Esophagus muscularis mucosa (tissue), 4 donors: Measurements from ENCODE around the gene SFN. TPM values are rescaled to one million over a fixed set of nuclear protein-coding genes. Genes with fewer than 3 reads are reported as not detected.

Experiments
- DNase-seq: peaks from one replicate; pipeline ENCODE4 v3.0.0-alpha.2; 2017; ENCODE audit errors: extremely low spot score
- H3K27ac ChIP-seq, 4 donors: fragments of 200-600 bp; sonication (generic); replicated peaks in 1 of 4; 1 replicate in 3 of 4; 2 replicates in 1 of 4; pipeline ENCODE4 v1.5.1; 2016 to 2019; ENCODE audit warnings: mild to moderate bottlenecking in 1 of 4
- H3K27me3 ChIP-seq, 4 donors: fragments of 200-600 bp; sonication (generic); one replicate each; pipeline versions ENCODE4 v1.5.1 to v1.6.0; 2016 to 2019
- H3K36me3 ChIP-seq, 4 donors: fragments of 200-600 bp; sonication (generic); one replicate each; pipeline ENCODE4 v1.5.1; 2016 to 2019
- H3K4me1 ChIP-seq, 4 donors: fragments of 200-600 bp; sonication (generic); one replicate each; pipeline ENCODE4 v1.5.1; 2016 to 2019
- H3K4me3 ChIP-seq, 4 donors: fragments of 200-600 bp; sonication (generic); 1 replicate in 2 of 4; 2 replicates in 2 of 4; pipeline ENCODE4 v1.5.1; 2016 to 2019; ENCODE audit warnings: mild to moderate bottlenecking in 4 of 4, moderate library complexity in 1 of 4
- H3K9me3 ChIP-seq, 4 donors: fragments of 200-600 bp; sonication (generic); 1 replicate in 3 of 4; 2 replicates in 1 of 4; pipeline ENCODE4 v1.5.1; 2016 to 2019
- CTCF ChIP-seq, 3 experiments: fragments of 200-600 bp in 2 of 3; fragments of 450-650 bp in 1 of 3; sonication (generic) in 2 of 3; IDR thresholded peaks; one replicate each; pipeline ENCODE4 v1.5.1; 2017 to 2019; ENCODE audit warnings: antibody characterized with exemption in 3 of 3, mild to moderate bottlenecking in 2 of 3, moderate library complexity in 1 of 3
- EP300 ChIP-seq: sonication (generic); formaldehyde crosslinking; IDR thresholded peaks from one replicate; pipeline ENCODE4 v1.6.1; 2017; ENCODE audit warnings: antibody characterized with exemption
- POLR2A ChIP-seq: fragments of 450-650 bp; IDR thresholded peaks from one replicate; pipeline ENCODE4 v1.6.1; 2017; ENCODE audit warnings: antibody characterized with exemption, moderate library complexity, mild to moderate bottlenecking, low read depth
- POLR2AphosphoS5 ChIP-seq, 2 donors: sonication (generic); formaldehyde crosslinking; IDR thresholded peaks; one replicate each; pipeline ENCODE4 v1.6.1; 2017; ENCODE audit warnings: antibody characterized with exemption in 2 of 2
- WGBS: methylation state at CpG from one replicate; pipeline ENCODE4 v1.1.5; 2018; 5-methylcytosine and 5-hydroxymethylcytosine counted together
- intact Hi-C: fragments of 100-400 bp; cut with DNase I; formaldehyde crosslinking; loops from one replicate; pipeline ENCODE4 v1.15.1; 2023
- total RNA-seq, 4 donors: library from RNA; depleted of rRNA; stranded (reverse); fragments of >200 nt; gene quantifications; one replicate each; pipeline versions ENCODE4 v1.1.0 to v1.2.1, GENCODE V29; 2016

Gene SFN
- total RNA-seq, 4 donors from 2014 or later: 0.33 to 1.7 TPM; not detected in 2

- no peak for TF ChIP-seq CTCF (IDR thresholded peaks at IDR 0.05)
- TF ChIP-seq EP300: no peak
- no peak for TF ChIP-seq POLR2A
- TF ChIP-seq POLR2AphosphoS5 (IDR thresholded peaks at IDR 0.05): no peak
- intact Hi-C loops: no loop called here
- Histone ChIP-seq H3K9me3 (no peaks in the 10 kb centered on the region), H3K4me1 (peaks cover 13 to 29% (median 23%) of the 10 kb centered on the region in 4 donors), H3K27me3 (no peaks in the 10 kb centered on the region), H3K36me3 (peaks cover 33 to 67% (median 61%) of the 10 kb centered on the region in 4 donors), H3K27ac (no peak overlapping the region), H3K4me3 (no peak overlapping the region)
- no peak for DNase-seq
- 94% methylated on average over 9 of the region's 9 CpGs for WGBS
Measured at GRCh38 chr1:26897351-26897750, 34.4 kb downstream of the SFN start.

GRCh38 chr1:26900001-26900814 is 37.3 kb downstream of the SFN start, which contains the start of gene GPATCH3:
Gene GPATCH3 (minus strand): TSS chr1:26900467. CDS start chr1:26900442, 25 bp downstream.
- H3K4me3 ChIP-seq: peak within 1 kb of the TSS; percentile 75 to 87 (median 76)
- H3K9me3 ChIP-seq: no peaks in the 10 kb centered on the region
- peak; percentile 98 for DNase-seq
- under 1% methylated on average over 39 of the region's 50 CpGs for WGBS
- TF ChIP-seq CTCF (IDR thresholded peaks at IDR 0.05): no peak
- peak; percentile 81 to 89 for TF ChIP-seq POLR2AphosphoS5 (IDR thresholded peaks at IDR 0.05)
- TF ChIP-seq EP300: no peak
- no peaks in the 10 kb centered on the region for H3K27me3 ChIP-seq
- peaks cover 15 to 38% (median 32%) of the 10 kb centered on the region in 4 donors for H3K36me3 ChIP-seq
- intact Hi-C loops: no loop called here
- peak within 1 kb of the TSS; percentile 76 to 81 (median 78) for H3K27ac ChIP-seq
- H3K4me1 ChIP-seq: peaks cover 13 to 29% (median 23%) of the 10 kb centered on the region in 4 donors

GRCh38 chr1:26900815-26901511 is 38.0 kb downstream of the SFN start:
- peak overlapping the region; percentile 76 to 81 (median 78) for H3K27ac ChIP-seq
- no peaks in the 10 kb centered on the region for H3K9me3 ChIP-seq
- peaks cover 13 to 29% (median 23%) of the 10 kb centered on the region in 4 donors for H3K4me1 ChIP-seq
- H3K27me3 ChIP-seq: no peaks in the 10 kb centered on the region
- peaks cover 11 to 31% (median 25%) of the 10 kb centered on the region in 4 donors for H3K36me3 ChIP-seq
- no peak for DNase-seq
- H3K4me3 ChIP-seq: peak overlapping the region; percentile 75 to 87 (median 76)
- 72% methylated on average over 18 of the region's 18 CpGs for WGBS
- intact Hi-C loops: no loop called here
- no peak for TF ChIP-seq CTCF (IDR thresholded peaks at IDR 0.05)
- TF ChIP-seq POLR2AphosphoS5 (IDR thresholded peaks at IDR 0.05): no peak

GRCh38 chr1:26907071-26907917 is 44.3 kb downstream of the SFN start:
- no peak for DNase-seq
- no peaks in the 10 kb centered on the region for H3K27me3 ChIP-seq
- WGBS: 71% methylated on average over 6 of the region's 6 CpGs
- peaks cover 0 to 7% (median 0%) of the 10 kb centered on the region in 4 donors for H3K36me3 ChIP-seq
- no peak overlapping the region for H3K4me3 ChIP-seq
- TF ChIP-seq POLR2AphosphoS5 (IDR thresholded peaks at IDR 0.05) (no peak), EP300 (no peak), POLR2A (no peak)
- no peaks in the 10 kb centered on the region for H3K9me3 ChIP-seq
- H3K4me1 ChIP-seq: no peaks in the 10 kb centered on the region
- intact Hi-C loops: no loop called here
- H3K27ac ChIP-seq: no peak overlapping the region
